ENCODE results near the gene PGPEP1.
A peak's percentile ranks its signal among the peaks of the same experiment; 100 is the strongest.

PGPEP1 gene

DNA sequence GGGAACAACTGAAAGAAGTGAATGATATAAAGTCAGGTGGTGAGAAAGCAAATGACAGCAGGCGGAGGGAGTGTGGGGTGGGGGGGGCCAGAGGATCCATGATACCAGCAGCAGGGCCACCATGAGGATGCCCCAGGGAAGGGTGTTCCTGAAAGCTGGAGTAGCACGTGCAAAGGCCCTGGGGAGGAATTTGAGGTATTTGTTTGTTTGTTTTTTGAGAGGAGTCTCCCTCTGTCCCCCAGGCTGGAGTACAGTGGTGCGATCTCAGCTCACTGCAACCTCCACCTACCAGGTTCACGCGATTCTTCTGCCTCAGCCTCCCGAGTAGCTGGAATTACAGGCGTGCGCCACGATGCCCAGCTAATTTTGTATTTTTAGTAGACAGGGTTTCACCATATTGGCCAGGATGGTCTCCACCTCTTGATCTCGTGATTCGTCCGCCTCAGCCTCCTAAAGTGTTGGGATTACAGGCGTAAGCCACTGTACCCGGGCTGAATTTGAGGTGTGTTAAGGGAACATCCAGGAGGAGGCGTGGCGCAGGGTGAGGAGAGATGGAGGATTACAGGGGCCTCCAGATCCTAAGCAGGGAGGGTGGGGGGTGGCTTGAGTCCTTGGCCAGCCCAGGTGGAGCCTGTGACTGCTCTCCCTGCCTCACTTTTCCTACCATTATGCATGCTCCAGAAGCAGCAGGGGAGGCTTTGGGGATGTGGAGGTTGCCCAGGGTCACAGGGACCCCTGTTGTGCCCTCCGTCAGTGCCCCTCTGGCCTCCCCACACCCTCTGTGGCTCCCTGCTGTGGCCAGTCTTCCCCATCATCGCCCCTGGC lies 46.5 kb upstream of the PGPEP1 start:
- H3K4me3 ChIP-seq (replicated peaks in 1 of 2; ENCODE audit: low read depth in 2 of 2, low read length in 2 of 2): no peak overlapping the region
- TF ChIP-seq, protein P1, sequence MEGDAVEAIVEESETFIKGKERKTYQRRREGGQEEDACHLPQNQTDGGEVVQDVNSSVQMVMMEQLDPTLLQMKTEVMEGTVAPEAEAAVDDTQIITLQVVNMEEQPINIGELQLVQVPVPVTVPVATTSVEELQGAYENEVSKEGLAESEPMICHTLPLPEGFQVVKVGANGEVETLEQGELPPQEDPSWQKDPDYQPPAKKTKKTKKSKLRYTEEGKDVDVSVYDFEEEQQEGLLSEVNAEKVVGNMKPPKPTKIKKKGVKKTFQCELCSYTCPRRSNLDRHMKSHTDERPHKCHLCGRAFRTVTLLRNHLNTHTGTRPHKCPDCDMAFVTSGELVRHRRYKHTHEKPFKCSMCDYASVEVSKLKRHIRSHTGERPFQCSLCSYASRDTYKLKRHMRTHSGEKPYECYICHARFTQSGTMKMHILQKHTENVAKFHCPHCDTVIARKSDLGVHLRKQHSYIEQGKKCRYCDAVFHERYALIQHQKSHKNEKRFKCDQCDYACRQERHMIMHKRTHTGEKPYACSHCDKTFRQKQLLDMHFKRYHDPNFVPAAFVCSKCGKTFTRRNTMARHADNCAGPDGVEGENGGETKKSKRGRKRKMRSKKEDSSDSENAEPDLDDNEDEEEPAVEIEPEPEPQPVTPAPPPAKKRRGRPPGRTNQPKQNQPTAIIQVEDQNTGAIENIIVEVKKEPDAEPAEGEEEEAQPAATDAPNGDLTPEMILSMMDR (IDR thresholded peaks at IDR 0.05; ENCODE audit: low read depth, low read length): no peak
- DNase-seq (ENCODE audit: low read depth in 2 of 2): no peak

DNA sequence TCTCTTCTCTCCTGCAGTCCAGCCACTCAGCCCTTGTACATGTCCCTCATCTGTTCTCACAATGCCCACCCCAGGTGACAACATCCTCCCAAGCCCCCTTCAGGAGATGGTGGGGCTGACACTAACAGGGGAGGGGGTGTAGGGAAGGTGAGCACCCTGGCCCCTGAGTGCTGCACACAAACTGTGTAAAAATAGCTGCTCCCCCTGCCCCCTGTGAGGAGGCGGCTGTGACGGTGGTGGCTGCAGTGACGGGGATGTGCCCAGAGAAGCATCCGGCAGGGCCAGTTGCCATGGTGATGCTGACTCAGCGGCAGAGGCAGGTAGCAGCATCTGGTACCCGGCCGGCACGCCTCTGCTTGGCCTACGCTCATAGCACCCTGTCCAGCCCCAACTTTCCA lies 45.9 kb upstream of the PGPEP1 start:
- TF ChIP-seq, protein P1 (IDR thresholded peaks at IDR 0.05; ENCODE audit: low read depth, low read length): no peak
- no peak overlapping the region for H3K4me3 ChIP-seq (replicated peaks in 1 of 2; ENCODE audit: low read depth in 2 of 2, low read length in 2 of 2)
- DNase-seq (ENCODE audit: low read depth in 2 of 2): no peak

DNA sequence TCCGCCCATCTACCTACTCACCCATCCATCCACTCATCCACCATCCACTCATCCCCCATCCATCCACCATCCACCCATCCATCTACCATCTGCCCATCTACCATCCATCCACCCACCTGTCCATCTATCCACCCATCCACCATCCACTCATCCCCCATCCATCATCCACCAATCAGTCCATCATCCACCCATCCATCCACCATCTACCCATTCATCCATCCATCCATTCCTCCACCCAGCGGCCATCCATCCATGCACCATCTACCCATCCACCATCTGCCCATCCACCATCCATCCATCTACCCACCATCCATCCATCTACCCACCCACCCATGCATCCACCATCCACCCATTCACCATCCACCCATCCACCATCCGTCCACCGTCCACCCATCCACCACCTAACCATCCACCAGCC lies 45.4 kb upstream of the PGPEP1 start:
- no peak overlapping the region for H3K4me3 ChIP-seq (replicated peaks in 1 of 2; ENCODE audit: low read depth in 2 of 2, low read length in 2 of 2)
- DNase-seq (ENCODE audit: low read depth in 2 of 2): no peak
- TF ChIP-seq, protein P1 (IDR thresholded peaks at IDR 0.05; ENCODE audit: low read depth, low read length): no peak

DNA sequence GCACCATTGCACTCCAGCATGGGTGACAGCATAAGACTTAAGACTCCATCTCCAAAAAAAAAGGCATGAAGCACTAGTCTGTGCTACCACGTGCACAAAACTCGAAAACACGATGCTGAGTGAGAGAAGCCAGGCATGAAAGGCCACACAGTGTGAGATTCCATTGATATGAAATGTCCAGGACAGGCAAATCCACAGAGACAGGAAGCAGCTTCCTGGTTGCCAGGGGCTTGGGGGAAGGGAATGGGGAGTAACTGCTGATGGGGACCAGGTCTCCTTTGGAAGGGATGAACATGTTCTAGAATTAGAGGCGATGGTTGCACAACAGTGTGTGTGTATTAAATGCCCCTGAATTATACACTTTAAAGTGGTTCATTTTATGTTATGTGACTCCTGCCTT lies 43.1 kb upstream of the PGPEP1 start:
- DNase-seq (ENCODE audit: low read depth in 2 of 2): peak in 1 of 2 donors; percentile 44
- no peak overlapping the region for H3K4me3 ChIP-seq (replicated peaks in 1 of 2; ENCODE audit: low read depth in 2 of 2, low read length in 2 of 2)
- TF ChIP-seq, protein P1 (IDR thresholded peaks at IDR 0.05; ENCODE audit: low read depth, low read length): no peak

DNA sequence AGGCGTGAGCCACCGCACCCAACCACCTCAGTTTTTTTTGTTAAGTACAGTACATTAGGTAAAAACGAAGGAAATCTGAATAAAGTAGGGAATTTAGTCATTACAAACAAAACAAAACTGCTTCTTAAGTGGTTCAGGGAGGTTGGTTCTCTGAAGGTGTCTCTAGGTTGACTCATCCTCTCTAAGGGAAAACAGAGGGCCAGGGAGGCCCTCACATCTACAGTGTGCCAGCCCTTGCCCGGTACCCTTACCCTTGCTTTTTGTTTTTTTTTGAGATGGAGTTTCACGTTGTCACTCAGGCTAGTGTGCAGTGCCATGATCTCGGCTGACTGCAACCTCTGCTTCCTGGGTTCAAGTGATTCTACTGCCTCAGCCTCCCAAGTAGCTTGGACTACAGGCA lies 41.8 kb upstream of the PGPEP1 start:
- TF ChIP-seq, protein P1 (IDR thresholded peaks at IDR 0.05; ENCODE audit: low read depth, low read length): no peak
- H3K4me3 ChIP-seq (replicated peaks in 1 of 2; ENCODE audit: low read depth in 2 of 2, low read length in 2 of 2): no peak overlapping the region
- no peak for DNase-seq (ENCODE audit: low read depth in 2 of 2)

DNA sequence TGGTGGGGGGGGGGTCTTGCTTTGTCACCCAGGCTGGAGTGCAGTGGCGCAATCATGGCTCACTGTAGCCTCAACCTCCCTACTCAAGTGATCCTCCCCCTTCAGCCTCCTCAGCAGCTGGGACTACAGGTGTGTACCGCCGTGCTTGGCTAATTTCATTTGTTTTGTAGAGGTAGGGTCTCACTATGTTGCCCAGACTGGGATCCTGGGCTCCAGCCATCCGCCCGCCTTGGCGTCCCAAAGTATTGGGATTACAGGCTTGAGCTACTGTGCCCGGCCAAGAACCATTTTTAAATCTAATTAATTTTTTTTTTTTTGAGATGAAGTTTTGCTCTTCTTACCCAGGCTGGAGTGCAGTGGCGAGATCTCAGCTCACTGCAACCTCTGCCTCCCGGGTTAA lies 40.7 kb upstream of the PGPEP1 start:
- H3K4me3 ChIP-seq (replicated peaks in 1 of 2; ENCODE audit: low read depth in 2 of 2, low read length in 2 of 2): no peak overlapping the region
- DNase-seq (ENCODE audit: low read depth in 2 of 2): no peak
- TF ChIP-seq, protein P1 (IDR thresholded peaks at IDR 0.05; ENCODE audit: low read depth, low read length): no peak

Measured in cardiac fibroblast (primary cell).